ENCODE measurements around the gene GRB10.

DNA sequence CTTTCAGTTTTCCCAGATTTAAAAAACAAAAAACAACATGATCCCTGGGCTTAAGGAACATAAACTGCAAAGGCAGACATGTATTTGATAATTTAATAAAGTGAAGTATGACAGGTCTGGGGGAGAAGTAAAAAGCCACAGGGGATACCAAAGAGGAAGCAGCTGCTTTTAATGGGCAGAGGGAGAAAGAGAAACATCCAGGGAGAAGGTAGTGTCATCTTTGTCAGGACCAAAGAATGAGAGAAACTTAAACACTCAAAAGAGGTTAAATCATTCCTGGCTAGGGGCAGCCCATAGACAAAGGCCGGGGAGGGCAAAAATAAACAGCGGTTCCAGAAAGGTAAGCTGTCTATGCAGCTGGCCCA is 94.5 kb downstream of the GRB10 start:
- TF ChIP-seq POLR2A (IDR thresholded peaks at IDR 0.05; ENCODE audit: low read depth, low read length): no peak
- TF ChIP-seq POLR2AphosphoS5 (IDR thresholded peaks at IDR 0.05; ENCODE audit: low read depth, low read length): no peak

All from GM12891 (cell line).